RWPE1 (cell line): ENCODE results near the gene UBE2J2.

ENCODE experiments used
- CTCF ChIA-PET: fragments of 350-600 bp; sonication (Branson Sonifier 250); formaldehyde crosslinking; extraction: SDS; loops from one replicate; lab custom pipeline; 2021; lab: Yijun Ruan, JAX
- POLR2A ChIA-PET: fragments of 400-600 bp; formaldehyde crosslinking; extraction: SDS; loops from one replicate; lab custom pipeline; 2020; ENCODE audit warnings: antibody characterized with exemption; ENCODE audit not compliant: low non-redundant PET; lab: Yijun Ruan, JAX
- DNase-seq: peaks from one replicate; pipeline ENCODE4 v3.0.0; 2012; ENCODE audit warnings: low spot score
- H3K27ac ChIP-seq: fragments of 450-650 bp; 2 replicates; pipeline ENCODE4 v1.5.1; 2017
- CTCF ChIP-seq: fragments of 450-650 bp; conservative IDR thresholded peaks from 2 replicates; pipeline ENCODE4 v1.5.1; 2017; ENCODE audit warnings: low read depth, mild to moderate bottlenecking

The UBE2J2 gene

GRCh38 chr1:1223321-1223720, 50.3 kb downstream of the UBE2J2 start:
- no peak for TF ChIP-seq CTCF
- DNase-seq = no peak
- POLR2A ChIA-PET = no interaction called here
- H3K27ac ChIP-seq = peak overlapping the region; percentile 55
- CTCF ChIA-PET = no interaction called here

- POLR2A ChIA-PET = no interaction called here
- H3K27ac ChIP-seq = peak overlapping the region; percentile 55
- no peak for DNase-seq
- TF ChIP-seq CTCF = no peak
- CTCF ChIA-PET = no interaction called here
These were observed 51.0 kb downstream of the UBE2J2 start for GRCh38 chr1:1222575-1223225.

- no peak for DNase-seq
- ChIA-PET CTCF (no interaction called here), POLR2A (no interaction called here)
- H3K27ac ChIP-seq = peak overlapping the region; percentile 55
- no peak for TF ChIP-seq CTCF
These were observed 51.6 kb downstream of the UBE2J2 start for GRCh38 chr1:1221887-1222574.

- H3K27ac ChIP-seq = peak overlapping the region; percentile 75; the same call in 1 of the 2 replicates
- no peak for DNase-seq
- ChIA-PET POLR2A (no interaction called here), CTCF (interaction anchor here (0.7 kb wide), 1 partner anchor 206 kb away, joined by 3 read pairs; no protein-coding TSS in a partner anchor)
- TF ChIP-seq CTCF = no peak
These were observed 53.5 kb downstream of the UBE2J2 start for GRCh38 chr1:1220197-1220596.

GRCh38 chr1:1219341-1219740, 54.3 kb downstream of the UBE2J2 start:
- POLR2A ChIA-PET = no interaction called here
- no peak for DNase-seq
- peak overlapping the region; percentile 75 for H3K27ac ChIP-seq
- CTCF ChIA-PET = no interaction called here
- TF ChIP-seq CTCF = no peak

GRCh38 chr1:1218524-1219200, 55.0 kb downstream of the UBE2J2 start:
- peak overlapping the region; percentile 75 for H3K27ac ChIP-seq
- POLR2A ChIA-PET = no interaction called here
- no peak for DNase-seq
- no peak for TF ChIP-seq CTCF
- CTCF ChIA-PET = no interaction called here
